Testis (tissue), 2 donors: ENCODE results near the gene WDR27.

Experiments used
- CTCF ChIP-seq, 3 experiments: fragments of 450-650 bp in 2 of 3; fragments of 200-600 bp in 1 of 3; sonication (generic) in 1 of 3; IDR thresholded peaks; one replicate each; pipeline ENCODE4 v1.5.1; 2016 to 2019; ENCODE audit warnings: antibody characterized with exemption in 3 of 3, mild to moderate bottlenecking in 2 of 3, moderate library complexity in 1 of 3
- POLR2A ChIP-seq: fragments of 450-650 bp; IDR thresholded peaks from one replicate; pipeline ENCODE4 v1.6.1; 2017; ENCODE audit warnings: antibody characterized with exemption, mild to moderate bottlenecking, moderate library complexity

- TF ChIP-seq CTCF (IDR thresholded peaks at IDR 0.05) (no peak), POLR2A (no peak)
Observed at GRCh38 chr6:169441292-169441691, 260.5 kb downstream of the WDR27 start.
